22Rv1 (cell line): ENCODE measurements around the gene SLC26A1.
A peak's percentile ranks its signal among the peaks of the same experiment; 100 is the strongest.

Experiments used
- H3K27ac ChIP-seq: fragments of 450-650 bp; 2 replicates; pipeline ENCODE4 v1.5.1; 2017
- CTCF ChIP-seq: fragments of 450-650 bp; IDR thresholded peaks from 2 replicates; pipeline ENCODE4 v1.5.1; 2017; ENCODE audit warnings: mild to moderate bottlenecking
- ZFX ChIP-seq: fragments of 450-650 bp; IDR thresholded peaks from 2 replicates; pipeline ENCODE4 v1.6.1; 2017; ENCODE audit warnings: antibody characterized with exemption, borderline replicate concordance

Gene SLC26A1

DNA sequence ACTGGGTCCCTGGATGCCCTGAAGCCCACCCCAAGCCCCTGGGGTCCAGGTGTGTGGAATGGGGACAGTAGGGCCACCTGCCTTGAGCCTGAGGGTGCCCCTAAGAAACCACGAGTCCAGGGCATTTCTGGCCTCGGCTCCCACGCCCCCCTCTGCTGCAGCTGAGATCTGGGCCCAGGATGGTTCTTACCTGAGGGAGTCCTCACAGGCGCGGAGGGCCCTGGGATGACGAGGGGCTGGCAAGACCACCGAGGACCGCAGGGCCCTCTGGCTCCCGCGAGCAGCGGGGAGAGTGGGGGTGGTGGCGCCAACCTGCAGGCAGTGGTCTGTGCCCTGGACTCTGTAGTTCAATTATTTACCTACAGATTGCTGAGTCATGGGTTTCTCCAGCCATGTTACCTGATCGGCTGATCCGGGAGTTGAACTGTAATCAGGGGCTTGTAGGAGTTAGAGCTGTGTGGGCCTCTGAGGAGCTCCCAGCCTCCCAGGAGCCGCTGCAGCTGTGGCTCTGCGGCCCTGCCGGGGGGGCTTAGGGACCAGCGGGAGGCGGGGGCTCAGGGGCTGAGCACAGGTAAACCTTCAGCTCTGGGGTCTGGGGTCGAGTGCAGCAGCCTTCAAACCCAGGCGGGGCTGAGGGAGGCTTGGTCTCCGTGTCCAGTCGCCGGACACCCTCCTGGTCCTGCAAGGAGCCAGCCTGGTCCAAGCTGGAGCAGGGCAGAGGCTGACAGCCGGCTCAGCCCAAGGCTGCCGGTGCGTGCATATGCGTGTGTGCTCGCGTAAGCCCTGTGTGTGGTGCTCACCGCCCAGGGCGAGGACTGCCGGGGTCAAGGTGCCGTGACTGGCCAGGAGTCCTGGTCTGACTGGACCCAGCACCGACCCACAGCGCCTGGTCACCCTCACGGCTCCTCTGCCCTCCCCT is at the start of gene SLC26A1:
Gene SLC26A1 (minus strand): TSS at position 294 of the 919 bp plus-strand sequence. CDS start 1,701 bp downstream, outside the sequence.
- H3K27ac ChIP-seq = peak within 1 kb of the TSS; percentile 99
- TF ChIP-seq ZFX = no peak
- no peak for TF ChIP-seq CTCF

DNA sequence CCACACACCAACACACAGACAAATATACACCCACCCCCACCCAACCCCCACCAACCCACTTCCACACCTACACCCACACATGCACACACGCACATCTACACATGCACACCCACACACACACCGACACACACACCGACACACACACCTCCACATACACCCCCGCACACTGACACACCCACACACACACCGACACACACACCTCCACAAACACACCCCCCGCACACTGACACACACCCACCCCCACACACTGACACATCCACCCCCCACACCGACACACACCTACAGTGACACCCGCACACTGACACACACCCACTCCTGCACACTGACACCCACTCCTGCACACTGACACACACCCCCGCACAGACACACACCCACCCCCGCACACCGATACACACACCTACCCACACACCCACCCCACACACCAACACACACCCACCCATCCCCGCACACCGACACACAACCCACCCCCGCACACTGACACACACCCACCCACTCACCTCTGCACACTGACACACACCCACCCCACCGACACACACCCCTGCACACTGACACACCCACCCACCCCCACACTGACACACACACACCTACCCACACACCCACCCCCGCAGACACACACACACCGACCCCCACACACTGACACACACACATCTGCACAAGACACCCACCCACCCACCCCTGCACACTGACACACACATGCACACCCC is 49.3 kb upstream of the SLC26A1 start:
- no peak for TF ChIP-seq ZFX
- no peak for TF ChIP-seq CTCF
- no peak overlapping the region for H3K27ac ChIP-seq

GRCh38 chr4:1041936-1042330 is 48.7 kb upstream of the SLC26A1 start:
- peak overlapping the region; percentile 38; the same call in 1 of the 2 replicates for H3K27ac ChIP-seq
- TF ChIP-seq ZFX (no peak), CTCF (no peak)

DNA sequence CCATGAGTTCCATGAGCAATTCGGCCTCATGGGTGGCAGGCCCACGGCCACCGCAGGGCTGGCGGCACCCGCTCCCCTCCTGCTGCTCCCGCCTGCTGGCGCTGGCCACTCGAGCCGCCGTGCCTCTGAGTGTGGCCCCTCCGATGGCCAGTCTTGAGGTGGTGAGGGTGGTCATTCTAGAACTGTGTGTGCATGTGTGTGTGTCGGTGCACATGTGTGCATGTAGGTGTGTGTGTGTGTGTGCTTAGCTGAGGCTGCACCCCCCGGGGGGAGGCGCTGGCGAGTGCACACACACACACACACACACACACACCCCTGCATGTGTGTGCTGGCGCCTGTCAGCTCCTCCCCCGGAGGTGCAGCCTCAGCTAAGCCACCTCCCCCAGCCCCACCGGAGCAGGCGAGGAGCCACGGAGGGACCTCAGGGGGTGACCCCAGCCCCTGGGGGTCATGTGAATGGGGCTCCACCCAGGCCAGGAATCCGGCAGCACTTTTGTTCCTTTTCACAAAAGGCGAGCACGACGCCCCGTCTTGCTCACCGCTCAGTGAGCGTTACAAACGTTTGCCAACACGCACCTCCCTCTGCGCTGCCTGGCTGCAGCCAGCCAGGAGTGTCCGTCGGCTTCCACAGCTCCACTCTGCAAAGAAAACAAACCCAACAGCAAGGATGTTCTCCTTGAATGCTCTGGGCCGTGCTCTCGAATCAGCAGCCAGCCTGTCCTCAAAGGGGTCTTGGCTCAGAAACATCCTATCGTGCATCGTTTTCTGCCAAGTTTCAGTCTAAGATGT is 48.1 kb upstream of the SLC26A1 start:
- H3K27ac ChIP-seq = peak overlapping the region; percentile 38; the same call in 1 of the 2 replicates
- no peak for TF ChIP-seq ZFX
- TF ChIP-seq CTCF = peak; percentile 10; the same call in 1 of the 2 replicates

DNA sequence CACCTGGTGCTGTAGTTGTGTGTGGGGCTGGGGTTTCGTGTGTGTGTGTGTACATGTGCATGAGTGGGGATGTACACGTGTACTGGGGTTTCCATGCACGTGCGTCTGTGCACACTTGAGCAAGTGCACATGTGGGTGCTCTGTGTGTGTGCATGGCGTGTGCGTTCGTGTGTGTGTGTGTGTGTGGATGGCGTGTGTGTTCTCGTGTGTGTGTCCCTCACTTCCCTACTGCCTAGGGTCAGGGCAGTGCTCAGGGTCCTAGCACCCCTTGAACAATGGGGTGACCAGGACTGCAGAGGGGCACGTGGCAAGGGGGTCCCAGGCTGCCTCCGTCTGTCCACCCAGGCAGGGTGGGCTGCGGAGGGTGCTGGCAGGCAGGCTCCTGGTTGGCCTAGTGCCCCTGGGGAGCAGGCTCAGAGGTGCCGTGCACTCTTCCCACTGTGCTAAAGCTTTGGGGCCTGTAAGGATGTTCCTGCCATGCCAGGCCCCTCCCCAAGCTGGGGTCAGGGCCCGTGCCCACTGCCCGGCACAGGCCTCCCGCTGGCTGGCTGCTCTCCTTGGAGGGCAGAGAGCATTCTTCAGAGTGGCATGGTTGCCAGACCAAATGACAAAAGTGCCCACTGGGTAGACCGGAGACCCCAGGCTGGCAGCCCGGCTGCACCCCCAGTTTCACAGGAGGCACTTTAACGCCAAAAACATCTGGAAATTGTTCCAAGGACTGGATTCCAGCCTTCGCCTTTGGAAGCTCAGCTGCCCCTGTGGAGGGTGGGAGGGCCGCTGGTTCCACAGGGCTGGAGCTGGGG is 47.3 kb upstream of the SLC26A1 start:
- peak overlapping the region; percentile 63 for H3K27ac ChIP-seq
- no peak for TF ChIP-seq CTCF
- no peak for TF ChIP-seq ZFX
